HG03442 (cell line): ENCODE measurements around the gene PSG11.
"Not testable (repeated sequence)": the region's sequence is repeated elsewhere in the genome, so short reads cannot be mapped to it uniquely, and the experiment has no call there.

ENCODE experiments used
- ATAC-seq: cut with Tn5 transposase; IDR thresholded peaks from one replicate; pipeline ENCODE4 v1.9.1; 2021; ENCODE audit warnings: mild to moderate bottlenecking, moderate library complexity; ENCODE audit not compliant: unreplicated experiment

Gene PSG11

GRCh38 chr19:43026369-43026768 lies at the start of gene PSG11:
TSS of gene PSG11 (minus strand) at chr19:43026469. CDS start at chr19:43026372, 97 bp downstream.
- ATAC-seq: not testable (repeated sequence)

GRCh38 chr19:43062418-43062817 lies 36.1 kb upstream of the PSG11 start:
- ATAC-seq: not testable (repeated sequence)

DNA sequence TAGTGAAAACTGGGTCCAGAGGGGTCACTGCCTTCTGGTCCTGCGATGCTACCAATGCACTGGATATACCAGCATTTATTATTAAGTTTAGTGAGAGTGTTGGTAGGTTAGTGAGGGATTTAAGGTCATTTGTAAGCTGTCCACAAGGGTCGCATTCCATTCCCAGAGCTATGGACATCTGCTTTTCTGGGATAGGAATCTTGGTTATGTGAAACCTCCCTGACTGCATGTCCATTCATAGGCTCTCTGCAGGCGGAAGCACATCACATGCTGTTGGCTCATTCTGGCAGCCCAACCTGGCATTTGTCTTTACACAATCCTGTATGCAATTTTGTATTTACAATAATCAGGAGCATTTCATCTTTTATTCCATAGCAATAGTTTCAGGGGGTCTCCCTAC lies 35.1 kb upstream of the PSG11 start:
- ATAC-seq: not testable (repeated sequence)

DNA sequence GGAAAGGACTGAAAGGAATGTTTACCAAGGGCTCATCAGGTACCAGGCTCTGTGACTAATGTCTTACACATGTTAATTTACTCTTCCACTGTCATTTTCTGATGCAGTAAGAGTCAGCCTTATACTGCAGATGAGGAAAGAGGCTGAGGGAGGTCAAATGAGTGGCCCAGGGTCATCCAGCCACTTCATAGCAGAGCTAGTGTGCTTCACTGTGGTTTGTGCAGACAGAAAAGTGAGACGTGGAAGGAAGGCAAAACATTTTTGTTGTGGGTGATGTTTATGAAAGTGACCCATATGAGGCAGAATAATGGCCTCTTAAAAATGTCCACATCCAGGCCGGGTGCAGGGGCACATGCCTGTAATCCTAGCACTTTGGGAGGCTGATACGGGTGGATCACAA lies 34.0 kb upstream of the PSG11 start:
- not testable (repeated sequence) for ATAC-seq

DNA sequence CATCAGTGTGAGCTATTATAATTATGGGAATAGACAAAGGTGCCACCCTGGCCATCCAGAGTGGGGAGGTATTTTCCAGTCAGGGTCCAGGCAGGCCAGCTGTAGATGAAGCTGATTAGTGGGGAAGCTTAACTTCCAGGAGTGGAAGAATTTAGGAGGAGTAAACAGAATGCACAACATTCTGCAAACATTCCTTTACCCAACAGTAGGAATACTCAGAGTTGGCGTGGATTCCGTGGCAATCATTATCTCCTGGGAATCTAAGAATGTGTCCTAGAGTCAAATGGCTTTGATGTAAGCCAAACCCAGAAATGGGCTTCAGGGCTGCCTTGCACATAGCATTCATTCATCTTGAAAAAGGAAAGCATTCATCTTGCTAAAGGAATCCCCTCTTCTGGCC lies 33.2 kb upstream of the PSG11 start:
- ATAC-seq: not testable (repeated sequence)

DNA sequence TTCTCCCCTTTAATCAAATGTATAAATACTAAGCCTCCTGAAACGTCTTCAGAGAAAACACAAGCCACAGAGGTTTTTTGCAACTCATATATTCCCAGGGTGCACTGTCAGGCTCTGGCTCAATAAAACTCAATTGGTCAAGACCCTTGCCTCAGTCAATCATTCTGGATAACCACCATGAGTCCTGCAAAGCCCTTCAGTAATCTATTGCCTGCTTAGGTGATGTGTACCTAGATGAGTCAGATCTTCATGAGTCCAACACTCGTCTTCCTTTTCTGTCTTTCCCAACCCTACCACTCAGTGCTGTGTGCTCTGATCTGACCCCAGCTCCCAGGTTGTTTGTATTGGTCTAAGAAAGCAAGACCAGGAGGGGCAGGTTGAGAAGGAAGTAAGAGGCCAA lies 32.2 kb upstream of the PSG11 start:
- not testable (repeated sequence) for ATAC-seq

DNA sequence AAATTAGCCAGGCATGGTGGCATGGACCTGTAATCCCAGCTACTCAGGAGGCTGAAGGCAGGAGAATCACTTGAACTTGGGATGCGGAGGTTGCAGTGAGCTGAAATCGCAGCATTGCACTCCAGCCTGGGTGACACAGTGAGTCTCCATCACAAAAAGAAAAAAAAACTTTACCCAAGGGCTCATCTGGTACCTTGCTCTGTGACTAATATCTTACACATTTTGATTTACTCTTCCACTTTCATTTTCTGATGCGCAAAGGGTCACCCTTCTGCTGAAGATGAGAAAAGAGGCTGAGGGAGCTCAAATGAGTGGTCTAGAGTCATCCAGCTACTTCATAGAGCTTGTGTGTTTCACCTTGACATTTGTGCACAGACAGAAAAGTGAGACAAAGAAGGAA lies 21.7 kb upstream of the PSG11 start:
- not testable (repeated sequence) for ATAC-seq

GRCh38 chr19:43046578-43046977 lies 20.3 kb upstream of the PSG11 start:
- not testable (repeated sequence) for ATAC-seq

DNA sequence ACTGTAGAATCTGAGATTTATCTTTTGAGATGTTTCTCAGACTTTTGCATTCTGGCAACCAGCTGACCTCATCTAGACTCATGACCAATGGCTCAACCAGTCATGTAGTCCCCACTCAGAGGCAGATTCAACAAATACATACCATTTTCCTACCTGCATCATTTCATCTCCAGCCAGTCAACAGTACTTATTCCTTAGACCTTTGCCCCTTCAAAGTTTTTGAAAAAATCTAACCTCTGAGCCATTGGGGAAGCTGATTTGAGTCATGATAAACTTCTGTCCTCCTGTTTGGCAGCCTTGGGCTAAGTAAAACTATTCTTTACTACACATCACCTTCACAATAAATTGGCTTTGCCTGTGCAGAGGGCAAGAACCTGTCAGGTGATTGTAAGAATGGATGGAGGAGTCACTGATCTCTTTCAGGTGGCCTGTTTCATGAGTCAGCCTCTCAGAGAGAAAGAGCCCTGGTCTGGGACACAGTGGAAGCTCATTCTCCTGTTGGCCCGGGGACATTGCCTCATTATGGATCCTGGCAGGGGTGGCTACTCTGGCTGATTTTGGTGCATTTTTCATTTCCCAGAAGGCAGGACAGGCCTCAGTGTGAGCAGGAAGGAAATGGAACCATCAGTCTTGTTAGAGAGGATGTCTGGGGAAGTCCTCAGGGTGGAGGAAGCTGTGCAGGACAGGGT lies 17.4 kb upstream of the PSG11 start:
- not testable (repeated sequence) for ATAC-seq

- not testable (repeated sequence) for ATAC-seq
Observed at GRCh38 chr19:43031645-43032044, 5.4 kb upstream of the PSG11 start.

DNA sequence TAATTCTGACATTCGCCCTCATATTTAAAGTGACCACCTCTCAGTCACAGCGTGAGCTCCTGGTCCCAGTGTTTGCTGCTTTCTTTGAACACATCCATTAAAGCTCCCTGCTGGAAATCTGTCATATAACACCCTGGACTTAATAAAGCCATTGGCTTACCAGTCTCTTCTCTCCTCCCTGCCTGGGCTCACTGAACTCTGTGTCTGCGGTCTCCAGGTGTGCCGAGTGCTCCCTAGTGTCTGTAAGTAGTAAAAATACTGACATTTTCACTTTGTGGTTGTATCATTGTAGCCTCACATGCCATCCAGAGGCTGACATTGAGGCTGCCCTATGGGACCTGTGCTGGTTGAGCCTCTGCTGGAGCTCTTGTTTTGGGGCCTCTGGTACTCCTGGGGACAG lies 2.6 kb upstream of the PSG11 start:
- ATAC-seq: no peak

DNA sequence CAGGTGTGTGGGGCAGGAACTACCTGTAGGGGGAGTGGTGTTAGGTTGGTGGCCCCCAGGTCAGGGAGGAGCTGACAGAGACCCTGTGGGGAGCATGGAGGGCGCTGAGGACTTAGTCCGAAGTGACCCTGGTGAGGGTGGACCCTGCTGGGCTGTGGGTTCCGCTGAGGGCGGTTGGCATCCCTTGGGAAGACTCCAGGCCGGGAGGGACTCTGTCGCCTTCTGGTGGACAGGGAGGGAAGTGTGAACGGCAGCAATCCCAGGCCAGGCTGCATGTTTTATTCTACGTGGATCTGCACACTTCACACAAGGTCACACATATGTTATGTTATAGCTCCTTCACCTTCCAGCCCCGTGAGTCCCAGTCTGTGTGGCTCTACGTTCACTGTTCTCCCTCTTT lies 1.7 kb upstream of the PSG11 start:
- not testable (repeated sequence) for ATAC-seq

DNA sequence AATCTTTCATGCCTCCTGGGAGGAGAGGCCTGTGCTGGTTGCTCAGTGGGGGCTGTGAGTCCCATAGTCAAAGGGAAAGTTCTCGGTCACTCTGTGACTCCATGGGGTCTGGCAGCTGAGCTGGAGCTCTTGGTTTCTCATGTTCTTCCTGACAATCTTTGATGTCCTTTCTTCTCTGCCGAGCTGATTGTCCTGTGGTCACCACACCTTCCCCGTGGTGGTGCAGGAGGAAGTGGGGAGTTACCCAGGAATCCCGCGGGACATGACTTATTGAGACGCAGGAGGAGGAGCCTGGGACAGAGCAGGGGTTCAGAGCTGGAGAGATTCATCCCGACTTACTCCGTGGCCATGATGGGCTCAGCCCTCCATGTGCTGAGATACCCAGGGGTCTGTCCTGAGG lies 792 bp upstream of the PSG11 start:
- ATAC-seq: not testable (repeated sequence)

DNA sequence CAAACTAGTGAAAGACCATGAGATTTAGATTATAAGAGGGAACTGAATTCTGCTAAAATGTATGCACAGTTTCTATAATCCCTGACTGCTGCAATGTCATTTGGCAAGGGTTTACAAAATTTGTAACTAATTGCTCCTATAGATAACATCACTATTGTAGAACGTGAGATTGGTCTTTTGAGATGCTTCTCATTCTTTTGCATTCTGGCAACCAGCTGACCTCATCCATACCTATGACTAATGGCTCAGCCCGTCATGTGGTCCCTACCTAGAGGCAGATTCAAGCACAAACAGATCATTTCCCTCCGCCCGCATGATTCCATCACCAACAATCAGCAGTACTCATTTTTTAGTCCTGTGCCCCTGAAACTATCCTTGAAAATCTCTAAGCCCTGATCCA lies 4.2 kb downstream of the PSG11 start:
- ATAC-seq: not testable (repeated sequence)

DNA sequence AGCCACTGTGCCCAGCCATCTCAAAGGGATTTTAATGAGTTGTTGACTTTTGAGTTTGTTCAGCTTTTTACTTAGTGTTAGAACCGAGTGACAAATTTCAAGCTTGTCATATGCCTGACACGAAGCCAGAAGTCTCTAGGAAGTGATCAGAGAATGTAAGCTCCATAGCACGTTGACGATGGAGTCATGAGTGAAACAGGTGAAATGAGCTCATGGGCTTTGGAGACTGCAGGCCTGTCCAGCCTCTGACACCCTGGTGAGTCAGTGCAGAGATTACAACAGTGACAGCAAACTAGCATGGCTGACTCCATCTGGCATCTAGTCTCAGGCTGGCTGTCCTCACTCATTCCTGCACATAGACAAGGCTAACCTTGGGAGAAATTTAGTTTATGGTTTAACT lies 4.6 kb downstream of the PSG11 start:
- not testable (repeated sequence) for ATAC-seq

GRCh38 chr19:43019588-43019987 lies 6.7 kb downstream of the PSG11 start:
- ATAC-seq: not testable (repeated sequence)

DNA sequence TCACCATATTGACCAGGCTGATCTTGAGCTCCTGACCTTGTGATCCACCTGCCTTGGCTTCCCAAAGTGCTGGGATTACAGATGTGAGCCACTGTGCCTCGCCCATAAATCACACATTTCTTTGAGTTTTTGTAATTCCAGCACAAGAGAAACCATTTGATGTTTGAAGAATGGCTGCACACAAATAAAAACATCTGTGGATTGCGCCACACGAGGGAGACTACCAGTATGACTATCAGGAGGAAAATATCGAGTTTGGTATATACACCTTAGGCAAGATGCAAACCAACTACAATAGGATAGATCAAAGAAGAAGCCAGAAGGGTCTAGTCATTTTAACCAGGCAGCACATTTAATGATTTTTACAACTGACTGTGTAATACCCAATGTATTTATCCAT lies 20.4 kb downstream of the PSG11 start:
- ATAC-seq: not testable (repeated sequence)

DNA sequence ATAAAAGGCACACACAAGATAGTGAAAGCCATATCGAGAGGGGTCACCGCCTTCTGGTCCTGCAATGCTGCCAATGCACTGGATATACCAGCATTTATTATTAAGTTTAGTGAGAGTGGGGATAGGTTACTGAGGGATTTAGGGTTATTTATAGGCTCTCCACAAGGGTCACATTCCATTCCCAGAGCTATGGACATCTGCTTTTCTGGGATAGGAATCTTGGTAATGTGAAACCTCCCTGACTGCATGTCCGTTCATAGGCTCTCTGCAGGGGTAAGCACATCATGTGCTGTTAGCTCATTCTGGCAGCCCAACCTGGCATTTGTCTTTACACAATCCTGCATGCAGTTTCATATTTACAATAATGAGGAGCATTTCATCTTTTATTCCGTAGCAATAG lies 21.4 kb downstream of the PSG11 start:
- ATAC-seq: not testable (repeated sequence)

DNA sequence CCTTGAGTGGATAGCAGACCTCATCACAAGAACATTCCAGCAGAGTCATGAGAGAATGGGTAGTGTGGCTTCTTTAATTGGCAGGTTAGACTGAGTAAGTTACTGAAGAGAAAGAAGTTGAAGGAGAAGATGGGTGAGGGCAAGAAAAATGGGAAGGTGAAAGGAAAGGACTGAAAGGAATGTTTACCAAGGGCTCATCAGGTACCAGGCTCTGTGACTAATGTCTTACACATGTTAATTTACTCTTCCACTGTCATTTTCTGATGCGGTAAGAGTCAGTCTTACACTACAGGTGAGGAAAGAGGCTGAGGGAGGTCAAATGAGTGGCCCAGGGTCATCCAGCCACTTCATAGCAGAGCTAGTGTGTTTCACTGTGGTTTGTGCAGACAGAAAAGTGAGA lies 22.6 kb downstream of the PSG11 start:
- ATAC-seq: not testable (repeated sequence)

- not testable (repeated sequence) for ATAC-seq
Observed at GRCh38 chr19:43002948-43003347, 23.3 kb downstream of the PSG11 start.

DNA sequence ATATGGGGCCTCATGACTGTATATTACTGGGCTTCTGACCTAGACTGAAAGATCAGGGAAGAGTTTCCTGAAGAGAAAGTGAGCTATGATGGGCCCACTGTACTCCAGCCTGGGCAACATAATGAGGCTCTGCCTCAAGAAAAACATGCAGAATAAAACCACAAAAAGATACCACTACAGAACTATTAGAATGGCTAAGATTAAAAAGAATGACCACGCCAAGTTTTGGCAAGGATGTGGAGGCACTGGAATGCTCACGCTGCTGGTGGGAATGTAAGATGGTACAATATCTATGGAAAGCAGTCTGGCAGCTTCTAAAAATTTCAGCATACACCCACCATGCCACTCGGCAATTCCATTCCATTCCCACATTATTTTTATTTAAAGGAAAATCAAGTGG lies 30.1 kb downstream of the PSG11 start:
- not testable (repeated sequence) for ATAC-seq

GRCh38 chr19:42992029-42992604 lies 34.2 kb downstream of the PSG11 start:
- not testable (repeated sequence) for ATAC-seq

DNA sequence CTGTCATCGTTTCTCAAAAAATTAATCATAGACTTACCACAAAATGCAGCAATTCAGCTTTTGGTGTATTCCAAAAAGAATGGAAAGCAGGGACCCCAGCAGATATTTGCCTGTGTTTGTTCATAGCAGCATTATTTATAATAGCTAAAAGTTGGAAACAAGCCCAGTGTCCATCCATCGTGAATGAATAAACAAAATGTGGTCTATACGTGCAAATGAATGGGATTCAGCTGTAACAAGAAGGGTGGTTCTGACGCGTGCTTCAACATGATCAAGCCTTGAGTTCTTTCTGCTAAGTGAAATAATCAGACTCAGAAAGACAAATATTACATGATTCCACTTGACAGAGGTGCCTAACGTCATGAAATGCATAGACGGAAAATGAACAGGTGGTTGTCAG lies 36.4 kb downstream of the PSG11 start:
- no peak for ATAC-seq
